B cell (primary cell): ENCODE data around the gene LAMA4. TPM values are rescaled to one million over a fixed set of nuclear protein-coding genes. Genes with fewer than 3 reads are reported as not detected.

ENCODE experiments used
- ATAC-seq: fragments of 200-7000 bp; cut with Tn5 transposase; one replicate; pipeline ENCODE4 v1.10.0; 2021; ENCODE audit warnings: low read depth, mild to moderate bottlenecking, moderate number of reproducible peaks, moderate library complexity
- CTCF ChIA-PET: fragments of 350-600 bp; sonication (Branson Sonifier 250); formaldehyde crosslinking; loops from one replicate; lab custom pipeline; 2021; ENCODE audit warnings: antibody characterized with exemption, inconsistent platforms; lab: Charles Lee
- POLR2A ChIA-PET: fragments of 350-600 bp; sonication (Branson Sonifier 250); formaldehyde crosslinking; loops from one replicate; lab custom pipeline; 2021; ENCODE audit warnings: antibody characterized with exemption; lab: Charles Lee
- DNase-seq: peaks from one replicate; pipeline ENCODE4 v3.0.0; 2013
- H2AFZ ChIP-seq: 2 replicates; pipeline ENCODE4 v1.6.1; 2012; ENCODE audit warnings: mild to moderate bottlenecking, low read depth, low read length; ENCODE audit not compliant: insufficient read depth, poor library complexity, severe bottlenecking
- H3K27ac ChIP-seq, 2 donors: 1 replicate in 1 of 2; 2 replicates in 1 of 2; pipeline ENCODE4 v1.5.1; 2012 to 2013; ENCODE audit warnings: low read length in 2 of 2, mild to moderate bottlenecking in 2 of 2, moderate library complexity in 1 of 2
- H3K27me3 ChIP-seq, 4 experiments: fragments of 200-600 bp in 1 of 4; sonication (generic) in 1 of 4; replicated peaks in 1 of 4; 1 replicate in 2 of 4; 2 replicates in 2 of 4; pipeline versions ENCODE4 v1.6.1 to v1.7.0; 2013 to 2016; ENCODE audit warnings: low read length in 3 of 4, mild to moderate bottlenecking in 2 of 4, mixed read lengths in 1 of 4, moderate library complexity in 1 of 4; ENCODE audit not compliant: insufficient read depth in 4 of 4, control insufficient read depth in 3 of 4; ENCODE audit errors: control extremely low read depth in 1 of 4
- H3K36me3 ChIP-seq, 2 experiments: replicated peaks in 1 of 2; 1 replicate in 1 of 2; 2 replicates in 1 of 2; pipeline versions ENCODE4 v1.6.1 to v1.7.1; 2013; ENCODE audit warnings: low read length in 1 of 2; ENCODE audit not compliant: insufficient read depth in 2 of 2, control insufficient read depth in 1 of 2; ENCODE audit errors: control extremely low read depth in 1 of 2, extremely low read depth in 1 of 2
- H3K4me1 ChIP-seq, 2 donors: fragments of 200-600 bp in 1 of 2; sonication (generic) in 1 of 2; 1 replicate in 1 of 2; 2 replicates in 1 of 2; pipeline versions ENCODE4 v1.5.1 to v1.6.1; 2013 to 2017; ENCODE audit warnings: low read length in 2 of 2; ENCODE audit not compliant: control insufficient read depth in 2 of 2, insufficient read depth in 2 of 2
- H3K4me2 ChIP-seq: replicated peaks from 2 replicates; pipeline ENCODE3; 2012; ENCODE audit warnings: mild to moderate bottlenecking, low read depth, low read length; ENCODE audit not compliant: poor library complexity, severe bottlenecking
- H3K4me3 ChIP-seq, 5 experiments: fragments of 200-600 bp in 1 of 5; sonication (generic) in 1 of 5; 1 replicate in 3 of 5; 2 replicates in 2 of 5; pipeline versions ENCODE4 v1.5.1 to v1.7.0; 2011 to 2016; ENCODE audit warnings: low read length in 4 of 5, mild to moderate bottlenecking in 4 of 5, low read depth in 2 of 5, control low read depth in 1 of 5, moderate library complexity in 1 of 5; ENCODE audit not compliant: insufficient read depth in 1 of 5; ENCODE audit errors: control extremely low read depth in 1 of 5, extremely low read depth in 1 of 5
- H3K79me2 ChIP-seq: fragments of 200-600 bp; sonication (generic); one replicate; pipeline ENCODE4 v1.6.0; 2016; ENCODE audit warnings: low read length; ENCODE audit not compliant: control insufficient read depth, insufficient read depth
- H3K9ac ChIP-seq: fragments of 200-600 bp; sonication (generic); 2 replicates; pipeline ENCODE4 v1.6.1; 2017; ENCODE audit warnings: mild to moderate bottlenecking, low read length, moderate library complexity
- H3K9me3 ChIP-seq, 3 donors: one replicate each; pipeline versions ENCODE4 v1.6.1 to v1.7.1; 2013; ENCODE audit warnings: low read length in 2 of 3; ENCODE audit not compliant: control insufficient read depth in 2 of 3, insufficient read depth in 1 of 3; ENCODE audit errors: control extremely low read depth in 1 of 3
- H4K20me1 ChIP-seq: 2 replicates; pipeline ENCODE4 v1.6.0; 2012; ENCODE audit warnings: mild to moderate bottlenecking, low read length; ENCODE audit not compliant: insufficient read depth, control insufficient read depth, poor library complexity, severe bottlenecking
- H3K27ac Mint-ChIP-seq: one replicate; pipeline ENCODE4 v1.8.0; 2021; ENCODE audit warnings: mixed read lengths
- H3K27me3 Mint-ChIP-seq: one replicate; pipeline ENCODE4 v1.8.0; 2021; ENCODE audit warnings: mixed read lengths
- H3K4me1 Mint-ChIP-seq: one replicate; pipeline ENCODE4 v1.8.0; 2021; ENCODE audit warnings: mixed read lengths
- H3K4me3 Mint-ChIP-seq: one replicate; pipeline ENCODE4 v1.8.0; 2021; ENCODE audit warnings: mixed read lengths
- H3K9me3 Mint-ChIP-seq: one replicate; pipeline ENCODE4 v1.8.0; 2022; ENCODE audit warnings: mixed read lengths; ENCODE audit not compliant: insufficient read depth
- CTCF ChIP-seq: fragments of 200-600 bp; IDR thresholded peaks from one replicate; pipeline ENCODE4 v1.8.0; 2022; ENCODE audit warnings: antibody characterized with exemption, mild to moderate bottlenecking
- EZH2 ChIP-seq: IDR thresholded peaks from 2 replicates; pipeline ENCODE4 v1.6.1; 2012; ENCODE audit warnings: borderline replicate concordance, low read depth, mild to moderate bottlenecking, moderate library complexity, low read length; ENCODE audit not compliant: insufficient read depth, poor library complexity, severe bottlenecking
- WGBS: methylation state at CpG from one replicate; pipeline ENCODE4 v1.1.5; 2013; ENCODE audit warnings: missing lambda C conversion rate; ENCODE audit not compliant: insufficient coverage; 5-methylcytosine and 5-hydroxymethylcytosine counted together
- intact Hi-C: fragments of 100-400 bp; cut with micrococcal nuclease; formaldehyde crosslinking; loops from one replicate; pipeline ENCODE4 v1.10.0; 2022
- polyA plus RNA-seq: library from polyadenylated mRNA; depleted of rRNA; stranded (reverse); fragments of >200 nt; gene quantifications from 2 replicates; pipeline ENCODE4 v1.2.3, GENCODE V29; 2012
- total RNA-seq, 2 donors: library from RNA; stranded (reverse); fragments of 120-200 nt in 1 of 2; gene quantifications; 1 replicate in 1 of 2; 2 replicates in 1 of 2; pipeline versions ENCODE4 v1.2.3 to v1.2.4, GENCODE V29; 2013 to 2022

The LAMA4 gene
- total and polyA plus RNA-seq, 2 donors (not counting 1 experiment from before 2014, with no cell fraction given): not detected

DNA sequence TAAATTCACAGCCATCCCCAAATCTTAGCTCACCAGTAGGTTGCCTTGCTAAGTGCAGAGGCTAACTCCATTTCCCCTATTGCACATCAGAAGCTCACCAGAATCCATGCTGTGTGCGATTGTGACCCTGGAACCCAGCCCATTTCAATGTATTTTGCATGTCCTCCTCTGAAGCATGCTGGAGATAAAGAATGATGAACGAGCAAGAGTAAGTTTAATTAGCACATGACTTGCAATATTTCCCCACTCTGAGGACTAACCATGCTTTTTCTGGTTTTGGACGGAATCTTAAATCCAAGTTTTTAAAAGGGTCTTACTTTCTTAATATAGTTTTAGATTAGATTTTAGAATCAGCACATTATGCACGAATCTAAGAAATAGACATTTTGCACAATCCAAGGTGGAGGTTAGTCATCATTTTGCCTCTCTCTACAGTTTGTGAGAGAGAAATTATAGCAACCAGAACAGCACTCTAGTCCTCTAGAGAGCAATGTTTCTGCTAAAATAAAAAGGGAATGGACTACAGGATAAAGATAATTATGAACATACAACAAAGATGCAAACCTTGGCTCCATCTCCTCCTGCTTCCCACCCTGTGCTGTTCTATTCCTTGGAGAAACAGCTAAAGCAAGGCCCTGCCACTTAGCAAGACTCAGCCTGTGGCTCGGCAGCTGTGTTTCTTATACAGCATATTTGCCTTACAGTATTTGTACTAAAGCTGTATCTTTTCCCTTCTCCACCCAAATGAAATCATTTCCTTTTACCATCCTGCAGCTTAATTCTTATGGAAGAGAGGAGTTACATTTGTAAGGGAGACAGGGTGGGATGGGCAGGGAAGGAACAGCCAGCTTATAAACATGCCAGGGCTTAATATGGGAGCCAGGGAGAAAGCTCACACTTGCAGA, 24.9 kb upstream of the LAMA4 start:
- TF ChIP-seq CTCF (no peak), EZH2 (no peak)
- Mint-ChIP-seq H3K27ac (no peak overlapping the region), H3K4me3 (no peak overlapping the region), H3K9me3 (no peaks in the 10 kb centered on the region), H3K27me3 (peaks cover 11% of the 10 kb centered on the region), H3K4me1 (no peaks in the 10 kb centered on the region)
- intact Hi-C loops: no loop called here
- Histone ChIP-seq H3K27ac (no peak overlapping the region), H4K20me1 (no peaks in the 10 kb centered on the region), H2AFZ (no peak overlapping the region), H3K4me3 (no peak overlapping the region), H3K4me2 (no peak overlapping the region), H3K9ac (no peak overlapping the region), H3K36me3 (no peaks in the 10 kb centered on the region), H3K27me3 (peaks cover 0 to 2% (median 0%) of the 10 kb centered on the region in 4 experiments), H3K9me3 (no peaks in the 10 kb centered on the region), H3K4me1 (no peaks in the 10 kb centered on the region), H3K79me2 (no peaks in the 10 kb centered on the region)
- ATAC-seq (no peak), DNase-seq (no peak)
- ChIA-PET CTCF (no interaction called here), POLR2A (interaction anchor here (0.7 kb wide), 1 partner anchor 1636 kb away, joined by 3 read pairs; no protein-coding TSS in a partner anchor)
- no CpG with 5 or more reads among the region's 5 CpGs for WGBS

DNA sequence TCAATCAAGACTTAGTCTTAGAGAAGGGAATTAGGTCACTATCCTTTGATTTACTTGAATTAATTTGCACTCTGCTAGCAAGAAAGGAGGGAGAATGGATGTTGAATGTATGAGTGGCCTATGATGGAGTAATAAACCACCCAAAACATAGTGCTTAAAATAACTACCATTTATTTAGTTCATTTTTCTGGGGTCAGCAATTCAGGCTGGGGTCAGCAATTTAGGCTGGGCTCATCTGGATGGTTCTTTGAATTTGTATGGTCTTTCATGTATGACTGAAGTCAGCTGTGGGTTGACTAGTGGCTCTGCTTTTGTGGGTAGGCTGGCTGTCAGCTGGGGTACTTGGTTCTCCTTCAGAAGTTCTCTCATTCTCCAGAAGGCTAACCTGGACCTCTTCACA, 21.0 kb upstream of the LAMA4 start:
- ATAC-seq (no peak), DNase-seq (no peak)
- no peak overlapping the region for H3K9ac ChIP-seq
- Mint-ChIP-seq H3K9me3 (no peaks in the 10 kb centered on the region), H3K27ac (no peak overlapping the region), H3K4me3 (no peak overlapping the region), H3K27me3 (peaks cover 10% of the 10 kb centered on the region), H3K4me1 (no peaks in the 10 kb centered on the region)
- no peaks in the 10 kb centered on the region for H3K9me3 ChIP-seq
- intact Hi-C loops: no loop called here
- H3K27ac ChIP-seq: no peak overlapping the region
- no peaks in the 10 kb centered on the region for H4K20me1 ChIP-seq
- H3K79me2 ChIP-seq: no peaks in the 10 kb centered on the region
- peaks cover 0 to 2% (median 0%) of the 10 kb centered on the region in 4 experiments for H3K27me3 ChIP-seq
- TF ChIP-seq CTCF: no peak
- no peak for TF ChIP-seq EZH2
- H2AFZ ChIP-seq: no peak overlapping the region
- CTCF ChIA-PET: no interaction called here
- no peaks in the 10 kb centered on the region for H3K4me1 ChIP-seq
- H3K36me3 ChIP-seq: no peaks in the 10 kb centered on the region
- H3K4me2 ChIP-seq: no peak overlapping the region
- POLR2A ChIA-PET: no interaction called here
- H3K4me3 ChIP-seq: no peak overlapping the region
